Activated CD4-positive, alpha-beta T cell treated with anti-CD3 and anti-CD28 coated beads, Interleukin-2, amount 10 ng/mL, durations not matched to agents 24 days and 14 days (primary cell): ENCODE measurements around the gene MSANTD7. TPM values are rescaled to one million over a fixed set of nuclear protein-coding genes. Genes with fewer than 3 reads are reported as not detected.
"Not testable (repeated sequence)": the region's sequence is repeated elsewhere in the genome, so short reads cannot be mapped to it uniquely, and the experiment has no call there.

Experiments used
- DNase-seq: peaks from one replicate; pipeline ENCODE4 v3.0.0; 2022
- H3K27ac Mint-ChIP-seq: one replicate; pipeline ENCODE4 v1.8.0; 2022; ENCODE audit warnings: mild to moderate bottlenecking, mixed read lengths
- H3K27me3 Mint-ChIP-seq: one replicate; pipeline ENCODE4 v1.8.0; 2022; ENCODE audit warnings: mixed read lengths
- H3K36me3 Mint-ChIP-seq: one replicate; pipeline ENCODE4 v1.8.0; 2022; ENCODE audit warnings: low read depth, mild to moderate bottlenecking, mixed read lengths
- H3K4me1 Mint-ChIP-seq: one replicate; pipeline ENCODE4 v1.8.0; 2021; ENCODE audit warnings: mixed read lengths
- H3K4me3 Mint-ChIP-seq: one replicate; pipeline ENCODE4 v1.8.0; 2022; ENCODE audit warnings: mild to moderate bottlenecking, moderate library complexity, mixed read lengths
- H3K9me3 Mint-ChIP-seq: one replicate; pipeline ENCODE4 v1.8.0; 2021; ENCODE audit warnings: mixed read lengths
- intact Hi-C: fragments of 100-400 bp; cut with micrococcal nuclease; formaldehyde crosslinking; loops from one replicate; pipeline ENCODE4 v1.15.1; 2023
- total RNA-seq: library from RNA; stranded (reverse); gene quantifications from 2 replicates; pipeline ENCODE4 v1.2.3, GENCODE V29; 2022

The MSANTD7 gene
- total RNA-seq, 1 donor from 2014 or later: 30.3 TPM

DNA sequence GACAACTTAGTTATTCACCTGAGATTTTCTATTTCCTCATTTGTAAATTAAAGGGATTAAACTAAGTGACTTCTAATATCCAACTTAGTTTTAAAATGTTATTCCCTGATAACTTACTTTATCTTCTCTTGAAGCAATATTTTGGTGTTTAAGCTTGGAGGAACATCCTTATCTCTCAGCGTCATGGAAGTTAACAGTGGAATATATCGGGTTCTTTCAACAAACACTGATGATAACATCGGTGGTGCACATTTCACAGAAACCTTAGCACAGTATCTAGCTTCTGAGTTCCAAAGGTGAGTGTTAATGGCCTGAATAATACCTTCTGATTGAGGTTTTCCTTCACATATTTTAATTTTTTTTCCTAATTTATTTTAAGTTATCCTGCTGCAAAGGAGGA, 14.1 kb downstream of the MSANTD7 start:
- intact Hi-C loops: no loop called here
- H3K27ac Mint-ChIP-seq: no peak overlapping the region
- H3K36me3 Mint-ChIP-seq: peaks cover 44% of the 10 kb centered on the region

GRCh38 chr10:14855453-14855852, 17.3 kb downstream of the MSANTD7 start:
- intact Hi-C loops: no loop called here
- no peak for DNase-seq
- H3K27me3 Mint-ChIP-seq: no peaks in the 10 kb centered on the region
- no peaks in the 10 kb centered on the region for H3K4me1 Mint-ChIP-seq
- no peak overlapping the region for H3K4me3 Mint-ChIP-seq
- no peak overlapping the region for H3K27ac Mint-ChIP-seq
- peaks cover 52% of the 10 kb centered on the region for H3K36me3 Mint-ChIP-seq
- no peaks in the 10 kb centered on the region for H3K9me3 Mint-ChIP-seq

More for the DNA sequence above, 14.1 kb downstream of the MSANTD7 start:
- H3K9me3 Mint-ChIP-seq: no peaks in the 10 kb centered on the region
- H3K27me3 Mint-ChIP-seq: no peaks in the 10 kb centered on the region
- H3K4me3 Mint-ChIP-seq: no peak overlapping the region
- H3K4me1 Mint-ChIP-seq: peaks cover 2% of the 10 kb centered on the region
- no peak for DNase-seq

DNA sequence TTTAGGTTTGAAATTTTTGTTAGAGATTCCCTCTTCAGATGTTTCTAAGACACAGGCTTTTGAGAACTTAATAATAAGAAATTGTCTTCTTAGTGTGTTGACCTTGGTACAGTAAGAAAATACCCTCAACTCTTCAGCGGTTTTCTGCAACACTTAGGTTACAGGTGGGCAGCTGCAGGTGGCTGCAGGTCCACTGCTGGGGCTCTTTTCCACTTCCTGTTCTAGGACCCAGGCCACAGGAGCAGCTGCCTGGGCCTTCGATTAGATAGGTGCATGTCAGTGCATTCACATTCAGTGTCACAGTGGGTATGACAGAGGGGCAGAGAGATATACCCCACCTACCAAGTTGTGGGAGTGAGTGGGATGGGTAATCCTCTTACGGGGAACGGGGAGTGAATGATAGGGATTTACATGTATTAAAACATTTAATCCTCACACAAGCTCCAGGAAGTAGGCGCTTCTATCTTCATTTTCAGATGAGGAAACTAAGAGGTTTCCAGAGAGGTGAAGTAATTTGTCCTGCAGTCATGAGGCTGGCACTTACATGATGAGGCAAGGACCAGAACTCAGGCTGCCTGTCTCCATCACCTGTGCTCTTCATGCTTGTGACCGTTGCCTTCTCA, 20.3 kb downstream of the MSANTD7 start:
- Mint-ChIP-seq H3K4me3 (no peak overlapping the region), H3K9me3 (no peaks in the 10 kb centered on the region), H3K27me3 (no peaks in the 10 kb centered on the region), H3K36me3 (peaks cover 45% of the 10 kb centered on the region), H3K4me1 (no peaks in the 10 kb centered on the region), H3K27ac (peak overlapping the region; percentile 16)
- intact Hi-C loops: no loop called here
- no peak for DNase-seq

DNA sequence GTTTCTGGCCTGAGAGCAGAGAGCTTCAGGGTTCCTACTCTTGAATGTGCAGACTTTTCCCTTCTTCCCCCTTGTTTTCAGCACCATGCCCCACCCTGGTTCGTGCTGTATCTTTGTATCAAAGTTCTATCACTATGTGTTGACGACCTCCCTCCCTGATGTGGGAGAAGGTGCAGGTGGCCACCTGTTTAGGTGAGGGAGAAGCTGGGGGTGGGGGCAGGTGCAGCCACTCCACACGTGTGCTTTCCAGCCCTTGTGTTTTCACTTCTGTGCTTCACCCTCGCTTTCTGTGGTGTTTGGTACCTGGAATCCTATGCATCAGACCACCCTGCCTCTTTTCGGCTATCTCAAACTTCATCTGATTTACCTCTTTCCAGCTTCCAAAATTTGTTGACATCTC, 20.9 kb downstream of the MSANTD7 start:
- DNase-seq: no peak
- Mint-ChIP-seq H3K4me3 (no peak overlapping the region), H3K27ac (no peak overlapping the region), H3K4me1 (no peaks in the 10 kb centered on the region), H3K9me3 (no peaks in the 10 kb centered on the region), H3K36me3 (peaks cover 46% of the 10 kb centered on the region), H3K27me3 (no peaks in the 10 kb centered on the region)
- intact Hi-C loops: no loop called here

GRCh38 chr10:14859775-14860174, 21.7 kb downstream of the MSANTD7 start:
- no peaks in the 10 kb centered on the region for H3K4me1 Mint-ChIP-seq
- peaks cover 46% of the 10 kb centered on the region for H3K36me3 Mint-ChIP-seq
- H3K9me3 Mint-ChIP-seq: no peaks in the 10 kb centered on the region
- intact Hi-C loops: no loop called here
- DNase-seq: no peak
- no peaks in the 10 kb centered on the region for H3K27me3 Mint-ChIP-seq
- H3K4me3 Mint-ChIP-seq: no peak overlapping the region
- no peak overlapping the region for H3K27ac Mint-ChIP-seq

GRCh38 chr10:14860791-14861190, 22.7 kb downstream of the MSANTD7 start:
- intact Hi-C loops: no loop called here
- H3K27ac Mint-ChIP-seq: no peak overlapping the region
- H3K4me3 Mint-ChIP-seq: no peak overlapping the region
- no peak for DNase-seq
- no peaks in the 10 kb centered on the region for H3K9me3 Mint-ChIP-seq
- peaks cover 2% of the 10 kb centered on the region for H3K4me1 Mint-ChIP-seq
- peaks cover 47% of the 10 kb centered on the region for H3K36me3 Mint-ChIP-seq
- no peaks in the 10 kb centered on the region for H3K27me3 Mint-ChIP-seq

- H3K9me3 Mint-ChIP-seq, H3K4me3 Mint-ChIP-seq, H3K27ac Mint-ChIP-seq, intact Hi-C loops, DNase-seq, H3K27me3 Mint-ChIP-seq, H3K4me1 Mint-ChIP-seq: not testable (repeated sequence)
- H3K36me3 Mint-ChIP-seq: peaks cover 48% of the 10 kb centered on the region
These were observed 26.4 kb downstream of the MSANTD7 start for GRCh38 chr10:14864466-14864865.

DNA sequence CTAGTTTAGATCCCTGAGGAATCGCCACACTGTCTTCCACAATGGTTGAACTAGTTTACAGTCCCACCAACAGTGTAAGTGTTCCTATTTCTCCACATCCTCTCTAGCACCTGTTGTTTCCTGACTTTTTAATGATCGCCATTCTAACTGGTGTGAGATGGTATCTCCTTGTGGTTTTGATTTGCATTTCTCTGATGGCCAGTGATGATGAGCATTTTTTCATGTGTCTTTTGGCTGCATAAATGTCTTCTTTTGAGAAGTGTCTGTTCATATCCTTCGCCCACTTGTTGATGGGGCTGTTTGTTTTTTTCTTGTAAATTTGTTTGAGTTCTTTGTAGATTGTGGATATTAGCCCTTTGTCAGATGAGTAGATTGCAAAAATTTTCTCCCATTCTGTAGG, 26.8 kb downstream of the MSANTD7 start:
- H3K36me3 Mint-ChIP-seq: peaks cover 51% of the 10 kb centered on the region
- H3K9me3 Mint-ChIP-seq, H3K27ac Mint-ChIP-seq, DNase-seq, H3K4me3 Mint-ChIP-seq, intact Hi-C loops, H3K4me1 Mint-ChIP-seq, H3K27me3 Mint-ChIP-seq: not testable (repeated sequence)

DNA sequence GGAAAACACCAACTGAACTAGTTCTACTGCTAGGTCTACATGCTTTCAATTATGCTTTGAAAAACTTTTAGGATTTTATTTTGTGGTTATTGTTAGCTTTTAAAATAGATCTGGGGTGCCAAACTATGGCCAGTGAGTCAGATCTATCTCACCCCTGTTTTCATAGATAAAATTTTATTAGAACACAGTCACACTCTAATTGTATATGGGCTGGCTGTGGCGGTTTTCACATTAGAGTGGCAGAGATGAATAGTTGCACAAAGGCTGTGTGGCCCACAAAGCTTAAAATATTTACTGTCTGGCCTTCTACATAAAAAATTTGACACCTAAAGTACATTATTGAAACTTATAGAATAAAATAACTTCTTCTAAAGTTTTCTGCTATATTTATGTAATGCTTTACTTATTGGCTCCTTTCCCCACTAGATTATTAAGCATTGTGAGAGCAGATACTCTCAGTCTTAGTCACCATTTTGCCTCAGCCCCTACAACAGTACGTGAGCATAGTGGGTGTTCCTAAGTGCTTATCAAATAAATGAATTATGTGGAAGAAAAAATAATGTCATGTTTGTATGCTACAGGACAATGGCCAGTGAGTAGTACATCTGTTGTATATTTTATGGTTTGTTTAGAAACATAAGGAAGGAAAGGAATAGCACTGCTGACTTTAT, 35.1 kb downstream of the MSANTD7 start:
- Mint-ChIP-seq H3K36me3 (peaks cover 22% of the 10 kb centered on the region), H3K4me3 (no peak overlapping the region), H3K4me1 (peaks cover 14% of the 10 kb centered on the region), H3K27me3 (no peaks in the 10 kb centered on the region), H3K27ac (no peak overlapping the region), H3K9me3 (no peaks in the 10 kb centered on the region)
- DNase-seq: no peak
- intact Hi-C loops: loop anchor here (10.0 kb wide), 1 partner anchor 1088 kb away; no protein-coding TSS in a partner anchor

- no peaks in the 10 kb centered on the region for H3K27me3 Mint-ChIP-seq
- peaks cover 10% of the 10 kb centered on the region for H3K36me3 Mint-ChIP-seq
- no peaks in the 10 kb centered on the region for H3K9me3 Mint-ChIP-seq
- no peak for DNase-seq
- intact Hi-C loops: loop anchor here (5.0 to 10.0 kb wide), 2 partner anchors 229 to 1091 kb away; no protein-coding TSS in a partner anchor
- H3K4me1 Mint-ChIP-seq: peaks cover 24% of the 10 kb centered on the region
- H3K27ac Mint-ChIP-seq: no peak overlapping the region
- peak overlapping the region; percentile 26 for H3K4me3 Mint-ChIP-seq
These were observed 37.8 kb downstream of the MSANTD7 start for GRCh38 chr10:14875941-14876340.

DNA sequence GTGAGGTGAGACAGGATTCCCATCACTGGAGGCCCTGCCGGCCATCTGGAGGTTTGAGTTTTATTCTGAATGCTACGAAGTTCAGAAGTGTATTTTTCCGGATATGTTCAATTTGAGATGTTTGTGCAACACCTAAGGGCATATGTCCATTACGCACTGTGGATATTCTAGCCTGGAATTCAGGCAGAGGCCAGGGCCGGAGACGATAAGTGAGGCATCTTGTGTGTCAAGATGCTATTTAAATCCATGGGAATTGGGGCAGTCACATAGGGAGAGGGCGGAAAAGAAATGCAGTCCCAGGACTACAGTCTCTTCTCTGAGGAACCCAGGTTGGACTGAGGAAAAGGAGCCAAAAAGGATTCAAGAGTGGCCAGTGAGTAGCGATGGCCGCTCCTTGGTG, 38.7 kb downstream of the MSANTD7 start:
- Mint-ChIP-seq H3K36me3 (peaks cover 9% of the 10 kb centered on the region), H3K4me1 (peaks cover 26% of the 10 kb centered on the region), H3K27ac (no peak overlapping the region), H3K27me3 (no peaks in the 10 kb centered on the region), H3K4me3 (peak overlapping the region; percentile 96), H3K9me3 (no peaks in the 10 kb centered on the region)
- no peak for DNase-seq
- intact Hi-C loops: loop anchor here (5.0 to 10.0 kb wide), 2 partner anchors 229 to 1092 kb away; no protein-coding TSS in a partner anchor

DNA sequence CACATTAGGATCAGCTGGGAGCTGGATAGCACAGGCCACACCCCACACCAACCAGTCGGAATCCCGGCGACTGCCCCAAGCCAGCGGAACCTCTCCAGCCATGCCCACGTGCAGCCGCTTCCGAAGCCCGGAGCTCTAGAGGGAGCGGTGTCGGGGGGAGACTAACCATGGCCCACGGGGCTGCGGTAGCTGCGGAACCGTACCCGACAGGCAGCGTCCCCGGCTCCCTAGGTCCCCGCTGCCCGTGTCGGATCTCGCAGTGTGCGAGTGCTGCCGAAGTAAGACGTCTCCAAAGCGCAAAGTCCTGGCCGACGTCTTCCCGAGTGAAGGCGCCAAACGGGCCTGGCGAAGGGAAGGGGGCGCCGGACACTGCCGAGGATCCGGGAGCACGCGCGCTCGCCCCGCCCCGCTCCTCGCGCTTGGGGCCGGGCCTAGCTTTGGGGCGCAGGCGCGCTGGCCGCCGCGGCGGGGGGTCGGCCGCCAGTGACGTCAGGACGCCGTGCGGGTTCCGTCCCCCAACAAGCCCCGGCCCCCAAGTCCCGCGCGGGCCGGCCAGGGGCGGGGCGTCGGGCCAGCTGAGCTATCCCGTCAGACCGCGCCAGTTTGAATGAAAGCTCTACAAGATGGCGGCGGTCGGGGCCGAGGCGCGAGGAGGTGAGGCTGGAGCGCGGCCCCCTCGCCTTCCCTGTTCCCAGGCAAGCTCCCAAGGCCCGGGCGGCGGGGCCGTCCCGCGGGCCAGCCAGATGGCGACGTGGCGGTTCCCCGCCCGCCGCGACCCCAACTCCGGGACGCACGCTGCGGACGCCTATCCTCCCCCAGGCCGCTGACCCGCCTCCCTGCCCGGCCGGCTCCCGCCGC, 40.4 kb downstream of the MSANTD7 start, which contains the start of gene SUV39H2:
Gene SUV39H2, plus strand, starts transcription at position 601 of the 858 bp plus-strand sequence. Its CDS starts 23 bp downstream, at position 624.
- intact Hi-C loops: loop anchor here (1.0 to 10.0 kb wide), 9 partner anchors 40 to 1094 kb away; partner anchors contain the start of genes CDNF, DCLRE1C, HSPA14 and MEIG1

DNA sequence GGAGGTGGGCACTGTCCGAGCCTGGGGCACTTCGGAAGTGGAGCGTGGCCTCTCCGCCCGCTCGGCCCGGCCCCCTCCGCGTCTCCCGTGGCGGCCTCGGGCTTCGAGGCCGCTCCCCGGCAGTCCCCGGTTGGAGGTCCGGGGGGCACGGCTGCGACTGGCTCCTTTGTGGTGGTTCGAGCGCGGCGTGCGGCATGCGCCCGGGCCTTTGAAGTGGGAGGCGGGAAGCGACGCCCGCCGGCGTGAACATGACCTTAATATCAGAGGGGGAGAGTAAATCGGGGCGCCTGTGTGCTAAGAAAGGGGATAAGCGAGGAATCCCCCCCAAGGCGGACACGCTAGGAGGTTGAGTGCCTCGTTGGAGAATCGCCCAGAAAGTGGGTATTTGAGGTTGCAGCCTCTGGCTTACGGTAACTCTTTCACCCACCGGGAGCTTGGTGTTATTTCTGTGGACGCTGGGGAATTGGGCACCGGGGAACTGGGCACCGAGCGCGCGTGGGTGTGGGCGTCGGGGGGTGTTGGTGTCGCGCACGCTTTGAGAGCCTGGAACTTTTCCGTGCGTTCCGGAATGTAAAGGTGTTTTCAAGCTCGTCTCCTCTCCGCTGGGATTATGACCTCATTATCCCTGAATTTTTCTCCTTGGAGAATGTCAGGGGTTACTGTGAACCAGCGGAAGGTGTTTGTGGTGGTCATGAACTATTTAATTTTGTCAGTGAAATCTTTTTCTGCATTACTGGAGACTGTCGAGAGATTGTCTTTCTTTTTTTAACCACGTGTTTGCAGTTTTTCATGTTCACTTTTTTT, 41.2 kb downstream of the MSANTD7 start:
- Mint-ChIP-seq H3K9me3 (no peaks in the 10 kb centered on the region), H3K27ac (peak overlapping the region; percentile 92), H3K36me3 (peaks cover 18% of the 10 kb centered on the region), H3K4me1 (peaks cover 30% of the 10 kb centered on the region), H3K4me3 (peak overlapping the region; percentile 96), H3K27me3 (no peaks in the 10 kb centered on the region)
- peak; percentile 82 for DNase-seq
- intact Hi-C loops: loop anchor here (2.0 to 10.0 kb wide), 3 partner anchors 232 to 1095 kb away; partner anchors contain the start of gene NMT2

More for the DNA sequence above, 40.4 kb downstream of the MSANTD7 start, which contains the start of gene SUV39H2:
- H3K27me3 Mint-ChIP-seq: no peaks in the 10 kb centered on the region
- peaks cover 18% of the 10 kb centered on the region for H3K36me3 Mint-ChIP-seq
- H3K4me1 Mint-ChIP-seq: peaks cover 30% of the 10 kb centered on the region
- peak within 1 kb of the TSS; percentile 96 for H3K4me3 Mint-ChIP-seq
- peak; percentile 99 for DNase-seq
- H3K9me3 Mint-ChIP-seq: no peaks in the 10 kb centered on the region
- peak within 1 kb of the TSS; percentile 92 for H3K27ac Mint-ChIP-seq
